NK-92 treated with Interleukin-12 subunit alpha and Interleukin-12 subunit beta, amount 100 ng/mL, for 24 hours (cell line): ENCODE measurements around the gene MTHFS.

Source experiments
- DNase-seq: peaks from one replicate; lab custom pipeline; 2025; lab: John Stamatoyannopoulos, UW

The MTHFS gene

GRCh38 chr15:79812541-79812940 is 84.3 kb downstream of the MTHFS start:
- DNase-seq: no peak

- DNase-seq: no peak
These were observed 85.1 kb downstream of the MTHFS start for GRCh38 chr15:79811406-79812405.

DNA sequence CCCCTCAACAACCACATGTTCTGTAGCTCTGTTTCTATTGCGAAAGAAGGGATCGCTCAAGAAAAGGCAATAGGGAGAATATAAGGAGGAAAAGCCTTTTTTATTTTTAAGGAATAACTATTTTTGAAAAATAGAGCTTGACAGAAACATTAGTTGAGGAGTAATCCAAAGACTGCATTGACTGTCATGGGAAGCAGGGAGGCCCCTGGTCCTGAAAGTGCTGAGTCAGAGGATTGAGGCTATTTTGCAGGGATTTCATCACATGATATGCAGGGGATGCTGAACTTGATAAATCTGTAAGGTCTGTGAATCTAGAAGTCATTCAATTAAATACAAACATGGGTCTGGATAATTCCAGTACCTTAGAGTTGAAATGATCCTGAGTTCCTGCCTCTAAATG is 92.0 kb downstream of the MTHFS start:
- DNase-seq: no peak

GRCh38 chr15:79798311-79798710 is 98.5 kb downstream of the MTHFS start:
- no peak for DNase-seq
